Esophagus squamous epithelium (tissue), 4 donors: ENCODE data around the gene TMEM192.

Experiments used
- POLR2A ChIP-seq, 4 donors: fragments of 450-650 bp; IDR thresholded peaks; one replicate each; pipeline ENCODE4 v1.6.1; 2017; ENCODE audit warnings: antibody characterized with exemption in 4 of 4, mild to moderate bottlenecking in 4 of 4, moderate library complexity in 3 of 4
- TF ChIP-seq, protein P1 (sequence below), 6 experiments: fragments of 450-650 bp in 4 of 6; fragments of 200-600 bp in 2 of 6; sonication (generic) in 2 of 6; IDR thresholded peaks; one replicate each; pipeline ENCODE4 v1.5.1; 2016 to 2019; ENCODE audit warnings: antibody characterized with exemption in 6 of 6, mild to moderate bottlenecking in 4 of 6, moderate library complexity in 4 of 6

DNA sequence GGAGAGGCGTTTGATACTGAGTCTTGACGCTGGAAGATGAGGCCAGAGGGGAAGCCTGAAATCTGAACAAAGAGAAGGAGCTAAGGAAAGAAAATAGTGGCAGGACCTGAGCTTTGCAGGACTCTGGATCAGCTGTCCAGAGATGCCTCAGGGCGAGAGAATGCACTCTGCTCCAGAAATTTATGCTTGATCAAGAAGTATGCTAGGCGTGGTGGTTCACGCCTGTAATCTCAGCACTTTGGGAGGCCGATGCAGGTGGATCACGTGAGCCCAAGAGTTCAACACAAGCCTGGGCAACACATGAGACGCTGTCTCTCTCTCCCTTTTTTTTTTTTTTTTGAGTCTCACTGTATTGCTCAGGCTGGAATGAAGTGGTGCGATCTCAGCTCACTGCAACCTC, 57.1 kb downstream of the TMEM192 start:
- no peak for TF ChIP-seq POLR2A (IDR thresholded peaks at IDR 0.05)
- TF ChIP-seq, protein P1, sequence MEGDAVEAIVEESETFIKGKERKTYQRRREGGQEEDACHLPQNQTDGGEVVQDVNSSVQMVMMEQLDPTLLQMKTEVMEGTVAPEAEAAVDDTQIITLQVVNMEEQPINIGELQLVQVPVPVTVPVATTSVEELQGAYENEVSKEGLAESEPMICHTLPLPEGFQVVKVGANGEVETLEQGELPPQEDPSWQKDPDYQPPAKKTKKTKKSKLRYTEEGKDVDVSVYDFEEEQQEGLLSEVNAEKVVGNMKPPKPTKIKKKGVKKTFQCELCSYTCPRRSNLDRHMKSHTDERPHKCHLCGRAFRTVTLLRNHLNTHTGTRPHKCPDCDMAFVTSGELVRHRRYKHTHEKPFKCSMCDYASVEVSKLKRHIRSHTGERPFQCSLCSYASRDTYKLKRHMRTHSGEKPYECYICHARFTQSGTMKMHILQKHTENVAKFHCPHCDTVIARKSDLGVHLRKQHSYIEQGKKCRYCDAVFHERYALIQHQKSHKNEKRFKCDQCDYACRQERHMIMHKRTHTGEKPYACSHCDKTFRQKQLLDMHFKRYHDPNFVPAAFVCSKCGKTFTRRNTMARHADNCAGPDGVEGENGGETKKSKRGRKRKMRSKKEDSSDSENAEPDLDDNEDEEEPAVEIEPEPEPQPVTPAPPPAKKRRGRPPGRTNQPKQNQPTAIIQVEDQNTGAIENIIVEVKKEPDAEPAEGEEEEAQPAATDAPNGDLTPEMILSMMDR (IDR thresholded peaks at IDR 0.05): no peak
